ENCODE data around the gene WDR1.

WDR1 gene

DNA sequence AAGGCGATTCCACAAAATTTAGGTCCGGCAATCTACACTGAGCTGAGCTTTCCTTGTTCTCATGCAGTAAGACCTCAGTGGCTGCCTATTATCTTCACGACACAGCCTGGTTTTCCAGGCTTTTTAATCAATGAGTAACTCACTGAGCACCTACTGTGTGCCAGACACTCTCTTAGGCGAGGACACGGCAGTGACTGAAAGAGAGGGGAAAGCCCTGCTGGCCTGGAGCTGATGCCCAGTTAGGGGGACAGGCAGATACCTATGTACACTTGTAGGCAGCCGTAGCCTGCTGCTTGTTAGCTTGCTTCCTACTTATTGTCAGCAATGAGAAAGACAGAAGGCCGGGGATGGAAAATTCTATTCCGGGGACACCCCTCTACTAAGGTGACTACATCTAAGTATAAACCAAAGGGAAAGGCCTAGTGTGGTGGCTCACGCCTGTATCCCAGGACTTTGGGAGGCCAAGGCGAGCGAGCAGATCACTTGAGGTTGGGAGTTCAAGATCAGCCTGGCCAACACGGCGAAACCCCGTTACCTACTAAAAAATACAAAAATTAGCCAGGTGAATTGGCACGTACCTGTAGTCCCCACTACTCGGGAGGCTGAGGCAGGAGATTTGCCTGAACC lies 3.8 kb downstream of the WDR1 start:
- TF ChIP-seq GATA2 (IDR thresholded peaks at IDR 0.05; ENCODE audit: low read depth, low read length) (no peak), GATA3 (IDR thresholded peaks at IDR 0.05; ENCODE audit: low read depth, low read length) (no peak)

DNA sequence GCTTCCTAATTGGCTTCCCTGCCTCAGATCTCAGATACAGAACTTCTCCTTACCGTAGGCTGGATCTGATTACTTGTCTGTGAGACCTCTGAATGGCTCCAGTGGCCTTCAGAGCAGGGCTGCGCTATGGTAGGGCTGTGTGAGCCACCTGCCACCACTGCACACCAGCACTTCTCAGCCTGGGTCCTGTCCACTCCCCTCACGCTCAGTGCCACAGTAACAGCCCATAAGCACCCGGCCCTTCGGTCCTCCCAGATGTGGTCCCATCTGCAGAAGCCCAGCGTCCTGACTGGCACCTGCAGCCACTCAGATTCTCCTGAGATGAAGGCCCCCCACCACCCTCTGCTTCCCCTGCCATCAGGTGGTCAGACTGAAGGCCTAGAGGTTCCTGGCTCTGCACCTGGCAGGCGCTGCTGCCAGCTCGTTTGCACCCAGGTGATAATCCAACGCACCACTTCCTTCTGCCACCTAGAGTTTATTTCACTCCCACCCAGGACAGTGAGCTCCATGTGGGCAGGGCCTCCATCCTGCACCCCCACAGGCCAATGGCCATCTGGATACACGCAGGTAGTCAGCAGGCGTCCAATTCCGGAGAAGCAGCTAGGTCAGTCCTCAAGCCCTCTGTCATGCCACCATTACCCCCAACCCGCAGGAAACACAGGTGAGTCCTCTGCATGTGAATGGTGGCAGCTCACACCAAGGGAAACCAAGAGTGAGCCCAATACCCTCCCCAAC lies 5.4 kb downstream of the WDR1 start:
- TF ChIP-seq GATA3 (IDR thresholded peaks at IDR 0.05; ENCODE audit: low read depth, low read length) (no peak), GATA2 (IDR thresholded peaks at IDR 0.05; ENCODE audit: low read depth, low read length) (no peak)

DNA sequence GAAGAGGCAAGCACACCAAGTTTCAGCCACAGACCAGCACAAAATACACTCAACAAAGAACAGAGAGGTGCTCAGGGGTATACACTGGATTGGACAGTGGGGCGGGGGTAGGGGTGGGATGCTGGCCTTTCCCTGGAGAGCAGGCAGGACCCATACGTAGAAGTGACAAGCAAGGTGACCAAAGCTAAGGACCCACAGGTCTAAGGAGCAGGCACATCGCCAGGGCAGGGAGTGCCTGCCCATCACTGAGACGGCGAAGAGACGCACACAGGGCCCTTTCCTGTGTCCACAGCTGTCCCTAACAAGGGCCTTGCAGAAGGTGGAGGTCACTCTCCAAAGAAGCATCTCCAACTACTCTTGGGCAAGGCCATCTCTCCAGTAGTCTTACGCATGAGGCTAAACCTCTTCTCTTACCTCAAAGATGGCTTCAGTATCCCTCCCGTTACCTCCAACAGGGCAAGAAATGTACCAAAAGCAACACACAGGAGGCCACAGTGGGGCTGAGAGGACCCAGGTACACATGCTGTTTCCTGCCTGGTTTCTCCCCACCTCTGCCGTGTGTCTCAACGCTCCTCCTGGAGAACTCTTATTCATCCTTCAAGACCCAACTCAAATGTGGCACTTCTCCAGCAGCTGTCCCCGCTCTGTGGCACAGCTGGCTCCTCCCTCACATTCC lies 6.5 kb downstream of the WDR1 start:
- TF ChIP-seq GATA3 (IDR thresholded peaks at IDR 0.05; ENCODE audit: low read depth, low read length), result no peak
- no peak for TF ChIP-seq GATA2 (IDR thresholded peaks at IDR 0.05; ENCODE audit: low read depth, low read length)

DNA sequence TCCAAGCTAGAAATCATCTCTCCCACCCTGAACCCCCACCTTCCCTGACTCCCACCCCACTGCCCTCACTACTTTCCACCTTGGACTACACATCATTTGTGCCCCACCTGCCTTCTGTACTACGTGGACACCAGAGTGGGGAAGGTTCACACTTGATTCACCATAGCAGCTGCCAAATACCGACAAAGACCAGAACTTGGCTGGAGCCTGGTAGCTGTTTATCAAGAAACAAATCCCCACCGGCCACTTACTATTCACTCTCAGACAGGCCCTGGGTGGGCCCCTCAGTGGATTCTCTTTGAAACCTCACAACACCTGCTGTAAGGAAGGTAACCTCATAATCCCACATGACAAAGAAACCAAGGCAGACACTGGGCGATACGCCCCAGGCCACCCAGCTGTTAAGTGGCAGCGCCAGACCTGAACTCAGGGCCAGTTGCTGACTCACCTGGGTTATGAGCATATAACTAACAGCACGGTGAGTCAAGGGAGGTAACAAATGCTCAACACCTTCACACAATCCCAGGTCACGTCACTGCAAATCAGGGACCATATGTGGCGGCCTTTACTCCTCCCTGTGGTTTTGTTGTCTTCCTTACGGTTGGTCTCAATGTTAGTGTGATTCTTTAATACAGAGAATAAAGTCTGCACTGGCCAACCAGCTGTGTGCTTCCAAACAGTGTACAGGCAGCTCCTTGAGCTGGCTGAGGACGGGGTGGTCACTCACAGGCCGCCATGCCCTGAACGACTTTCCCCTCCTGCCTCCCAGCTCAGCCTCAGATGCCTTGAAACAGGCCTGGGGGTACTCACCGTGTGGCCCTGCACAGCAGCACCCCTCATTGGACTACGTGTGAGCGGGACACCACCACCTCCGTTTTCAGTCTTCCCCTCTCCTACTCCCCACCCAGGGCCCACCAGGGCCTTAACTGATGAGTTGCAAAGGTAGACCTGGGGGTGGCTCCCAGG lies 7.5 kb downstream of the WDR1 start:
- no peak for TF ChIP-seq GATA2 (IDR thresholded peaks at IDR 0.05; ENCODE audit: low read depth, low read length)
- no peak for TF ChIP-seq GATA3 (IDR thresholded peaks at IDR 0.05; ENCODE audit: low read depth, low read length)

DNA sequence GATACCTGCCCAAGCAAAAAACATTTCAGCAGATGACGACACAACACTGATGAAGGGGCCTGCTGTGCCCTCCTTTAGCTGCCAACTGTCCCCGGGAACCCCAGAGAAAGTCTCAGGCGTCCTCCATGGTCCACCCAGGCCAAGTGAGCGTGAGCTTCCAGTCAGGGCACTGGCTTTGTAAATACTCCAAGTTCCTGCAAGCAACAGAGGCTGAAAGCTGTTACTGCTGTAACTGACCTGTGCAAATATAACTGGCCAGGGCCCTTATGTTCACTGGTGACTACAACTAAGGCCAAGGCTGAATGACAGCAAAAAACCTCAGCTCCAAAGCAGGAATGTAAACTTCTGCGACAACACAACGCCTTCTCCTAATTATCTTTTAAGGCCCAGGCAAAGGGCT lies 8.2 kb downstream of the WDR1 start:
- TF ChIP-seq GATA3 (IDR thresholded peaks at IDR 0.05; ENCODE audit: low read depth, low read length), result no peak
- TF ChIP-seq GATA2 (IDR thresholded peaks at IDR 0.05; ENCODE audit: low read depth, low read length), result no peak

DNA sequence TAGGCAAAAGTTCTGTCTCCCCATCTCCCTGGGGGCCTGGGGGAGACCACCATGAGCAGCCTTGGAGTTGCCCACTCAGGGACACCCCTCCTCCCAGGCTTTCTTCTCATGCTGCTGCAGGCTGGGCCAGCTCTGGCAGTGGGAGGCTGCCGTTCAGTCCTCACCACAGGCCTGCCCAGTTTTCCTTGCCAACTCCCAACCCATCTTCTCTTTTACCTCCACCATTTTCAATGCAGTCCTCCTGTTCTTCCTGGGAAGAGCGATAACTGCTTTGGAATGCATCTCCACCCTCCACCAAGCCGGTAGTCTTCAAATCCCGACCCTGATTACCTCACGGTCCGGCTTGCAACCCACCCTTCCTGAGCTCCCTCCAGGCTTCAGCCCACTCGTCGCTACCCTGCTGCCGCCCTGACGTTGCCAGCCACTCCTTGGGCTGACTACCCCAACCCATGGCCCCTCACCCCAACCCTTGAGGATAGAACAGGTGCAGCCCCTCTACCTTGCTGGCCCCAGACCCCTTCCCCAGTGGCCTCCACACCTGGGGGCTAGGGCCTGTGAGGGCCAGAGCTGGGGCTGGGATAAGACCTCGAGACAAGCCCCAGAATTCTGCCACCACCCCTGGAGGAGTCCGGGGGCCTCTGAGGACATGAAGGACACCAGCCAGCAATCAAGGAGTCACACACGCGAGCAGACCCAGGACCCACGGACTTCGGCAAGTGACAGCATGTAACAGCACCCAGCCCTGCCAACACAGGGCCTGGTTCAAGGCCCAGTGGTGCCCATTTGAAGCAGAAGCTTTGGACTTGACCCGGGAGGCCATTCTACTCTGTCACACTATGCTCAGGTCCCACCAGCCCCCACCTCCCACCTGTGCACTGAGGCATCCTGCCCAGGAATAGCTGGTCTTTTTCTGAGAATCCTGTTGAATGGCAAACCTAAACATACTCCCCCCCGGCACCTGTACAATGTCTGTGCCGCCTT lies 9.2 kb downstream of the WDR1 start:
- no peak for TF ChIP-seq GATA2 (IDR thresholded peaks at IDR 0.05; ENCODE audit: low read depth, low read length)
- no peak for TF ChIP-seq GATA3 (IDR thresholded peaks at IDR 0.05; ENCODE audit: low read depth, low read length)

DNA sequence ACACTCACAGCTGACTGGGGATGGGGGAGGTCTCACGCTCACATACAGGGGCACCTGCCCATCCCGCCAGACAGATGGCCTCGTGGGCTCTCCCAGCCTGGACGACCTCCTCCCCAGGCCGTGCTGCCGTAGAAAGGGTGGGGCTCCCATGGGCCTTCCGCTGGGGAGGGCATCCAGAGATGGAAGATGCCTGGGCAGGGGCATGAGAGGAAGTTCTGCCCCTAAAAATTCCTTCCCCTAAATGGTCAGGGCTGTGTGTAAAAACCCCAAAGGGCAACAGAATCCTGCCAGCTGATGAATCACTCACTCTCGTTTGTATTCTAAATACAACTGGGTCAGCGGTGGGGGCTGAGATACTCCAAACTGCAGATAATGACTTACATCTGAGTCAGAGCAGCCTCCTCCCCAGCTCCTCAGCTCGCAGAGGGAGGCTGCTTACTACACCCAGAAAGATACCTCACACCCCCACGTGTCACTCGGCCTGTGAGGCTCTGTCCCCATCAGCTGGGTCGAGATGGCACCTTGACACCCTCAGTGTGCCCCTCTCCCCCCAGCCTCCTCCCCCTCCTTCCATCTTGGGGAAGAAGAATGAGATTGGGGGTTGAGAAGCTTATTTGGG lies 10.1 kb downstream of the WDR1 start:
- no peak for TF ChIP-seq GATA2 (IDR thresholded peaks at IDR 0.05; ENCODE audit: low read depth, low read length)
- TF ChIP-seq GATA3 (IDR thresholded peaks at IDR 0.05; ENCODE audit: low read depth, low read length), result no peak

DNA sequence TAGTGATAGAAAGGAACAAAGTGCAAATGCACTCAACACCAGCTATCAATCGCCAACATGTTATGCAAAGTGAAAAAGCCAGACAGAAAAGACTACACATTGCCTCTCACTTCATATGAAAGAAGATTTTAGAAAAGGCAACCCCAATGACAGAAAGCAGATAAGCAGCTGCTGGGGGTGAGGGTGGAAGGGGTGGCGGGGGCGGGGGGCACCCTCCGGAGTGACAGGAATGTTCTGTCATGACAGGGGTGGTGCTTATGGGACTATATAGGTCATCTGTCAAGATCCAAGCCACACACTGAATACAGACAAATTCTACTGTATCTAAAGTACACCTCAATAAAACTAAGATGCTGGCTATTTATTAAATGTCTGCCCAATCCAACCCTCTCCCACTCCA lies 10.7 kb downstream of the WDR1 start:
- TF ChIP-seq GATA2 (IDR thresholded peaks at IDR 0.05; ENCODE audit: low read depth, low read length), result no peak
- no peak for TF ChIP-seq GATA3 (IDR thresholded peaks at IDR 0.05; ENCODE audit: low read depth, low read length)

DNA sequence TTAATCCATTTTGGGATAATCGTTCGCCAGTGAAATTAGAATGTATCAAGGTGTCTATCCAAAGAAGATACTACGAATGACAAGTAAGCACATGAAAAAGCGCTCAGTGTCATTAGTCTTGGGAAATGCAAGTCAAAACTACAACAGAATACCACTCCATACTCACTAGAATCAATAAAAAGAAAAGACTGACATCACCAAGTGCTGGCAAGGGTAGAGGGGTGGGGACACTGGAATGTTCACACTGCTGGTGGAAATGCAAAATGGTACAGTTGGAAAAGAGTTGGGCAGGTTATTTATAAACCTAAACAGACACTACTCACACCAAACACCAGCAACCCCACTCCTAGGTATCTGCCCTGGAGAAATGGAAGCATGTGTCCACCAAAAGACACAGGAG lies 11.2 kb downstream of the WDR1 start:
- no peak for TF ChIP-seq GATA3 (IDR thresholded peaks at IDR 0.05; ENCODE audit: low read depth, low read length)
- no peak for TF ChIP-seq GATA2 (IDR thresholded peaks at IDR 0.05; ENCODE audit: low read depth, low read length)

DNA sequence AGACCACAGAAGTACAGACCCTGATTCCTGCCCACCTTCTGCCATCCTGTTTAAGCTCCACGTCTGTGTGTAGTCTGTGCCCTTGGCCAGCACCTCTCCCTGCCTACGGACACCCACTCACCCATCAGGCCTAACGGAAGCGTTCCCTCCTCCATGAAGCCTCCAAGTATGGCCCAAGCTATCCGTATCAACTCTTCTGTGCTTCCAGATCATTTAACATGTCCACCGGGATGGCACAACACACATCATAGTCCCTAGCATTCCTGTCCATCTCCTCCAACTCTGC lies 11.7 kb downstream of the WDR1 start:
- no peak for TF ChIP-seq GATA2 (IDR thresholded peaks at IDR 0.05; ENCODE audit: low read depth, low read length)
- TF ChIP-seq GATA3 (IDR thresholded peaks at IDR 0.05; ENCODE audit: low read depth, low read length), result no peak

DNA sequence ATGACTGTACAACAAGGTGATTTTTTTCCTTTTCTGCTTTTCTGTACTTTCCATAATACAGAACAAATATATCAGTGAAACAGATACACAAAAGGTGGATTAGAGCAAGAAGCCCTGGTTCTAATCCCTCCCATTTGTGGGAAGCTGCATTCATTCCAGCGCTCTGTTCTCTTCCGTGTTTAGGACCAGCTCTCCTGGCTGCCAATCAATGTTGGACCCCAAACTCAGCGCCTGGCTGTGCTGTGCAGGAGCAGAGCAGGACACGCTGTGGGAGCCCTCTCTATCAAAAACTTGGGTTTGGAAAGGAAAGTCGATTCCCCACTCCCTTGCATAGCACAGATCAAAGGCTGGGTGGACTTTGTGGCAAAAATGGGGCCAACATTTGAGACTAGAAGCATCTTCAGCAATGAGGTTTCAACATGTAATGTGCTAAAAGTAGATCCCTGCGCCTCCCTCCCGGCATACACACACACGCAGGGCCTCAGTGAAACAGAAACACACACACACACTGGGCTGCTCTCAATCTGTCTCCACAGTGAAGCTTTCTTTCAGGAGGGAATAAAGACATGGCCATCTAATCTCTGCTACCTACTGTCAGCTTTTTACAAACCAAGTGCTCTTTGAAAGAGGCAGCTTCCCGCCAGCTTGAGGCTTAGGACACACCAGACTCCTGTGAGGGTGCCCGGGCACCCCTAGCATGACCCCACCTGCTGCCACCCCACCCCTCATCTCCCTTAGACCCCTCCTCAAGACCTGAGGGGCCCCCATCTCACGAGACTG lies 12.2 kb downstream of the WDR1 start:
- no peak for TF ChIP-seq GATA2 (IDR thresholded peaks at IDR 0.05; ENCODE audit: low read depth, low read length)
- TF ChIP-seq GATA3 (IDR thresholded peaks at IDR 0.05; ENCODE audit: low read depth, low read length), result no peak

All from SH-SY5Y (cell line).